HEK293 (cell line): ENCODE measurements around the gene B4GALT6.
A peak's percentile ranks its signal among the peaks of the same experiment; 100 is the strongest.

ENCODE experiments used
- ELK4 ChIP-seq: IDR thresholded peaks from 2 replicates; pipeline ENCODE4 v1.6.1; 2011; ENCODE audit warnings: mild to moderate bottlenecking, low read depth, low read length, borderline replicate concordance
- FEZF1 ChIP-seq: fragments of 450-650 bp; formaldehyde crosslinking; IDR thresholded peaks from 2 replicates; pipeline ENCODE4 v1.5.1; 2016; ENCODE audit warnings: missing biosample characterization, missing genetic modification characterization
- KLF17 ChIP-seq: fragments of 450-650 bp; formaldehyde crosslinking; IDR thresholded peaks from 2 replicates; pipeline ENCODE4 v1.5.1; 2016; ENCODE audit warnings: missing biosample characterization, missing genetic modification characterization
- REST ChIP-seq: fragments of 450-650 bp; formaldehyde crosslinking; IDR thresholded peaks from 2 replicates; pipeline ENCODE4 v1.5.1; 2016; ENCODE audit warnings: missing biosample characterization, missing genetic modification characterization
- SP3 ChIP-seq: fragments of 450-650 bp; formaldehyde crosslinking; IDR thresholded peaks from 2 replicates; pipeline ENCODE4 v1.5.1; 2016; ENCODE audit warnings: missing biosample characterization, missing genetic modification characterization
- SP7 ChIP-seq: fragments of 450-650 bp; formaldehyde crosslinking; IDR thresholded peaks from 2 replicates; pipeline ENCODE4 v1.5.1; 2016; ENCODE audit warnings: missing biosample characterization, missing genetic modification characterization
- ZBTB49 ChIP-seq: fragments of 450-650 bp; formaldehyde crosslinking; IDR thresholded peaks from 2 replicates; pipeline ENCODE4 v1.5.1; 2016; ENCODE audit warnings: missing biosample characterization, missing genetic modification characterization, low read depth
- ZFP69B ChIP-seq: fragments of 450-650 bp; formaldehyde crosslinking; IDR thresholded peaks from 2 replicates; pipeline ENCODE4 v1.5.1; 2016; ENCODE audit warnings: missing biosample characterization, missing genetic modification characterization
- ZNF121 ChIP-seq: fragments of 450-650 bp; formaldehyde crosslinking; IDR thresholded peaks from 2 replicates; pipeline ENCODE4 v1.5.1; 2016; ENCODE audit warnings: missing biosample characterization, missing genetic modification characterization
- ZNF202 ChIP-seq: fragments of 450-650 bp; formaldehyde crosslinking; IDR thresholded peaks from 2 replicates; pipeline ENCODE4 v1.5.1; 2016; ENCODE audit warnings: missing biosample characterization, missing genetic modification characterization, borderline replicate concordance
- ZNF223 ChIP-seq: fragments of 450-650 bp; formaldehyde crosslinking; IDR thresholded peaks from 2 replicates; pipeline ENCODE4 v1.5.1; 2016; ENCODE audit warnings: missing biosample characterization, missing genetic modification characterization
- ZNF350 ChIP-seq: fragments of 450-650 bp; formaldehyde crosslinking; IDR thresholded peaks from 2 replicates; pipeline ENCODE4 v1.5.0; 2017; ENCODE audit warnings: missing biosample characterization, mild to moderate bottlenecking, missing genetic modification characterization
- ZNF354C ChIP-seq: fragments of 450-650 bp; formaldehyde crosslinking; IDR thresholded peaks from 2 replicates; pipeline ENCODE4 v1.5.1; 2016; ENCODE audit warnings: missing biosample characterization, missing genetic modification characterization, low read depth, borderline replicate concordance
- ZNF37A ChIP-seq: fragments of 450-650 bp; IDR thresholded peaks from 2 replicates; pipeline ENCODE4 v1.5.1; 2018; ENCODE audit warnings: missing biosample characterization, missing genetic modification characterization
- ZNF416 ChIP-seq: fragments of 450-650 bp; formaldehyde crosslinking; IDR thresholded peaks from 2 replicates; pipeline ENCODE4 v1.5.1; 2016; ENCODE audit warnings: missing biosample characterization, missing genetic modification characterization
- ZNF548 ChIP-seq: fragments of 450-650 bp; formaldehyde crosslinking; IDR thresholded peaks from 2 replicates; pipeline ENCODE4 v1.5.1; 2016; ENCODE audit warnings: missing biosample characterization, missing genetic modification characterization
- ZNF558 ChIP-seq: fragments of 450-650 bp; formaldehyde crosslinking; IDR thresholded peaks from 2 replicates; pipeline ENCODE4 v1.5.1; 2016; ENCODE audit warnings: missing biosample characterization, missing genetic modification characterization
- ZNF560 ChIP-seq: fragments of 450-650 bp; formaldehyde crosslinking; IDR thresholded peaks from 2 replicates; pipeline ENCODE4 v1.5.1; 2017; ENCODE audit warnings: missing biosample characterization, missing genetic modification characterization, borderline replicate concordance
- ZNF596 ChIP-seq: fragments of 450-650 bp; IDR thresholded peaks from 2 replicates; pipeline ENCODE4 v1.5.0; 2018; ENCODE audit warnings: missing biosample characterization, mild to moderate bottlenecking, missing genetic modification characterization, moderate library complexity
- ZNF626 ChIP-seq: fragments of 450-650 bp; sonication (Bioruptor Pico); formaldehyde crosslinking; IDR thresholded peaks from 2 replicates; pipeline ENCODE4 v1.5.1; 2018; ENCODE audit warnings: missing biosample characterization, missing genetic modification characterization, inconsistent platforms
- ZNF677 ChIP-seq: fragments of 450-650 bp; IDR thresholded peaks from 2 replicates; pipeline ENCODE4 v1.5.0; 2018; ENCODE audit warnings: missing biosample characterization, mild to moderate bottlenecking, missing genetic modification characterization, moderate library complexity
- ZSCAN23 ChIP-seq: fragments of 450-650 bp; formaldehyde crosslinking; IDR thresholded peaks from 2 replicates; pipeline ENCODE4 v1.5.1; 2016; ENCODE audit warnings: missing biosample characterization, missing genetic modification characterization
- TF ChIP-seq, protein P1 (sequence below): fragments of 450-650 bp; IDR thresholded peaks from 2 replicates; pipeline ENCODE4 v1.5.1; 2018; ENCODE audit warnings: missing biosample characterization, missing genetic modification characterization
- TF ChIP-seq, protein P2 (sequence below): fragments of 450-650 bp; formaldehyde crosslinking; IDR thresholded peaks from 2 replicates; pipeline ENCODE4 v1.5.1; 2017; ENCODE audit warnings: missing biosample characterization, missing genetic modification characterization

Gene B4GALT6

DNA sequence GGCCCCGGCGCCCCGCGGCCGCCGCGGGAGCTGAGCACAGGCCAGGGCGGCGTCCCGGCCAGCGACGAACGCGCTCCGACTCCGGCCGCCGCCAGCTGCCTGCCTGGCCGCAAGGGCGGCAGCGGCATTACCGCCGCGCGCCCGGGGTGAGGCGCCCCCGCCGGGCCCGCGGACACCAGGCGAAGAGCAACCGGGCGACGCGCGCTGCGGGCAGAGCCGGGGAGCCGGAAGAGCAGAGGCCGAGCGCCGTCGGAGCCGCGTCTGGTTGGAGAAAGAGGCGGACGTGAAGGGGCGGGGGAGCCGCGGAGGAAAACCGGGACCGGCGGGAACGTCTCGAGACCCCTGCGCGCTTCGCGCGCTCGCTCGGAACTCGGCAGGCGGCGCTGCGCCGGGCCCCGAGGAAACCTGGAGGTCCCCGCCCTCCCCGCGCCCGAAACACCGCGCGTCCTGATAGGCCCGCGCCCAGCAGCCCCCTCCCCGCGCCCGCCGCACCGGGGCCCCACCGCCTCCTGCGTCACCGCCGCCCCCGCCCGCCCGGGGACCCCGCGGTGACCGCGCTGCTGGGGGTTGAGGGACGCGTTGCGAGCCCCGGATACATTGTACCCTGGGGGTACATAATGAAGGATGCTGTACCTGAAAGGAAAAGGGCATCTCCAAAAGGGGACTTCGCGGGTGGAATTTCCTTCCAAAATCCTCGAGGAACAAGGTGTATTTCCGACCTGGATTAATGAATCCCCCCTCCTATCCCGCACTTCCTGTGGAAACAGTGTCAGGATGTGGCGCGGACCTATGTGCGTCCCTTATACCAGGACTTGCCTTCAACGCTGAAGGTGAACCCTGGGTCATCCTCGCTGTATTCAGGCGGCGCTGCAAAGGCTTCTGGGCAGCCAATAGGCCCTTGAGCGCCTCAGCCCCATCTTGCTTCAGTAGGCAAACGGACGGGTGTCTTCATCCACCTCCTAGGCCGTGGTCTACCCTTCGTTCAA is 1.0 kb upstream of the B4GALT6 start (continued):
- TF ChIP-seq ZSCAN23 (tag by site-specific recombination) (no peak), ZBTB49 (tag by site-specific recombination) (no peak), ZNF548 (no peak), ZNF354C (no peak), ZFP69B (tag by site-specific recombination) (no peak), ZNF416 (tag by site-specific recombination) (no peak), ZNF626 (tag by site-specific recombination) (no peak), ZNF37A (tag by site-specific recombination) (no peak), ZNF677 (tag by site-specific recombination) (no peak), ZNF121 (tag by site-specific recombination) (no peak), ZNF596 (tag by site-specific recombination) (no peak), ZNF350 (tag by site-specific recombination) (no peak), SP3 (peak; percentile 25; the same call in 1 of the 2 replicates), KLF17 (tag by site-specific recombination) (no peak), FEZF1 (tag by site-specific recombination) (no peak), ELK4 (no peak), ZNF223 (tag by site-specific recombination) (no peak), REST (tag by site-specific recombination) (no peak), ZNF558 (tag by site-specific recombination) (no peak), ZNF560 (tag by site-specific recombination) (no peak), ZNF202 (tag by site-specific recombination) (no peak), SP7 (tag by site-specific recombination) (no peak)
- TF ChIP-seq, protein P1, sequence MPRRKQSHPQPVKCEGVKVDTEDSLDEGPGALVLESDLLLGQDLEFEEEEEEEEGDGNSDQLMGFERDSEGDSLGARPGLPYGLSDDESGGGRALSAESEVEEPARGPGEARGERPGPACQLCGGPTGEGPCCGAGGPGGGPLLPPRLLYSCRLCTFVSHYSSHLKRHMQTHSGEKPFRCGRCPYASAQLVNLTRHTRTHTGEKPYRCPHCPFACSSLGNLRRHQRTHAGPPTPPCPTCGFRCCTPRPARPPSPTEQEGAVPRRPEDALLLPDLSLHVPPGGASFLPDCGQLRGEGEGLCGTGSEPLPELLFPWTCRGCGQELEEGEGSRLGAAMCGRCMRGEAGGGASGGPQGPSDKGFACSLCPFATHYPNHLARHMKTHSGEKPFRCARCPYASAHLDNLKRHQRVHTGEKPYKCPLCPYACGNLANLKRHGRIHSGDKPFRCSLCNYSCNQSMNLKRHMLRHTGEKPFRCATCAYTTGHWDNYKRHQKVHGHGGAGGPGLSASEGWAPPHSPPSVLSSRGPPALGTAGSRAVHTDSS (tag by site-specific recombination): peak; percentile 59; the same call in 1 of the 2 replicates
- TF ChIP-seq, protein P2, sequence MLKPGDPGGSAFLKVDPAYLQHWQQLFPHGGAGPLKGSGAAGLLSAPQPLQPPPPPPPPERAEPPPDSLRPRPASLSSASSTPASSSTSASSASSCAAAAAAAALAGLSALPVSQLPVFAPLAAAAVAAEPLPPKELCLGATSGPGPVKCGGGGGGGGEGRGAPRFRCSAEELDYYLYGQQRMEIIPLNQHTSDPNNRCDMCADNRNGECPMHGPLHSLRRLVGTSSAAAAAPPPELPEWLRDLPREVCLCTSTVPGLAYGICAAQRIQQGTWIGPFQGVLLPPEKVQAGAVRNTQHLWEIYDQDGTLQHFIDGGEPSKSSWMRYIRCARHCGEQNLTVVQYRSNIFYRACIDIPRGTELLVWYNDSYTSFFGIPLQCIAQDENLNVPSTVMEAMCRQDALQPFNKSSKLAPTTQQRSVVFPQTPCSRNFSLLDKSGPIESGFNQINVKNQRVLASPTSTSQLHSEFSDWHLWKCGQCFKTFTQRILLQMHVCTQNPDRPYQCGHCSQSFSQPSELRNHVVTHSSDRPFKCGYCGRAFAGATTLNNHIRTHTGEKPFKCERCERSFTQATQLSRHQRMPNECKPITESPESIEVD (tag by site-specific recombination): no peak
